ENCODE results near the gene DTNB. TPM values are rescaled to one million over a fixed set of nuclear protein-coding genes. Genes with fewer than 3 reads are reported as not detected.
A peak's percentile ranks its signal among the peaks of the same experiment; 100 is the strongest.

DTNB gene
- total and polyA plus RNA-seq, 9 donors, result 8.0 to 24.9 (median 17.5) TPM

- Histone ChIP-seq H3K27me3 (no peaks in the 10 kb centered on the region), H3K36me3 (no peaks in the 10 kb centered on the region), H3K9me3 (no peaks in the 10 kb centered on the region), H3K4me1 (ENCODE audit: insufficient read depth) (peaks cover 6% of the 10 kb centered on the region), H3K27ac (peak within 1 kb of the TSS; percentile 77 to 81), H3K4me3 (peak within 1 kb of the TSS; percentile 73)
- no peak for TF ChIP-seq POLR2A (IDR thresholded peaks at IDR 0.05)
- no peak for TF ChIP-seq EP300 (IDR thresholded peaks at IDR 0.05)
- TF ChIP-seq, protein P1, sequence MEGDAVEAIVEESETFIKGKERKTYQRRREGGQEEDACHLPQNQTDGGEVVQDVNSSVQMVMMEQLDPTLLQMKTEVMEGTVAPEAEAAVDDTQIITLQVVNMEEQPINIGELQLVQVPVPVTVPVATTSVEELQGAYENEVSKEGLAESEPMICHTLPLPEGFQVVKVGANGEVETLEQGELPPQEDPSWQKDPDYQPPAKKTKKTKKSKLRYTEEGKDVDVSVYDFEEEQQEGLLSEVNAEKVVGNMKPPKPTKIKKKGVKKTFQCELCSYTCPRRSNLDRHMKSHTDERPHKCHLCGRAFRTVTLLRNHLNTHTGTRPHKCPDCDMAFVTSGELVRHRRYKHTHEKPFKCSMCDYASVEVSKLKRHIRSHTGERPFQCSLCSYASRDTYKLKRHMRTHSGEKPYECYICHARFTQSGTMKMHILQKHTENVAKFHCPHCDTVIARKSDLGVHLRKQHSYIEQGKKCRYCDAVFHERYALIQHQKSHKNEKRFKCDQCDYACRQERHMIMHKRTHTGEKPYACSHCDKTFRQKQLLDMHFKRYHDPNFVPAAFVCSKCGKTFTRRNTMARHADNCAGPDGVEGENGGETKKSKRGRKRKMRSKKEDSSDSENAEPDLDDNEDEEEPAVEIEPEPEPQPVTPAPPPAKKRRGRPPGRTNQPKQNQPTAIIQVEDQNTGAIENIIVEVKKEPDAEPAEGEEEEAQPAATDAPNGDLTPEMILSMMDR (IDR thresholded peaks at IDR 0.05), result no peak
- DNase-seq, result peak; percentile 72 to 86 (median 79)
- 0 to 1% (median 1%) methylated on average over 26 to 100 of the region's 100 CpGs for WGBS, 3 donors
- intact Hi-C loops (cut with DNase I), result loop anchor here in 1 of 4 donors (10.0 kb wide), 2 partner anchors 57 to 183 kb away; no protein-coding TSS in a partner anchor
Observed at GRCh38 chr2:25341753-25342371, 331.5 kb downstream of the DTNB start, which contains the start of gene DNMT3A. TSS of gene DNMT3A (minus strand) at chr2:25341925. CDS start at chr2:25313984, 27,941 bp downstream.

GRCh38 chr2:25341011-25341727 is 332.2 kb downstream of the DTNB start:
- Histone ChIP-seq H3K27ac (peak overlapping the region; percentile 75 to 81), H3K36me3 (no peaks in the 10 kb centered on the region), H3K9me3 (no peaks in the 10 kb centered on the region), H3K4me3 (peak overlapping the region; percentile 73), H3K4me1 (ENCODE audit: insufficient read depth) (peaks cover 11% of the 10 kb centered on the region), H3K27me3 (no peaks in the 10 kb centered on the region)
- WGBS, 3 donors, result 0 to 1% (median 0%) methylated on average over 18 to 102 of the region's 104 CpGs
- TF ChIP-seq POLR2A (IDR thresholded peaks at IDR 0.05) (no peak), EP300 (IDR thresholded peaks at IDR 0.05) (no peak)
- TF ChIP-seq, protein P1 (IDR thresholded peaks at IDR 0.05), result no peak
- peak; percentile 49 to 77 (median 73) for DNase-seq
- intact Hi-C loops (cut with DNase I), result loop anchor here in 1 of 4 donors (10.0 kb wide), 2 partner anchors 56 to 184 kb away; no protein-coding TSS in a partner anchor

- peaks cover 12% of the 10 kb centered on the region for H3K4me1 ChIP-seq (ENCODE audit: insufficient read depth)
- DNase-seq, result peak; percentile 62 to 79 (median 75)
Observed at GRCh38 chr2:25340181-25340921, 333.0 kb downstream of the DTNB start.

More at GRCh38 chr2:25340181-25340921, 333.0 kb downstream of the DTNB start:
- Histone ChIP-seq H3K9me3 (no peaks in the 10 kb centered on the region), H3K36me3 (no peaks in the 10 kb centered on the region), H3K27ac (peak overlapping the region; percentile 74 to 81), H3K27me3 (no peaks in the 10 kb centered on the region), H3K4me3 (peak overlapping the region; percentile 73)
- WGBS, 3 donors, result 3 to 7% (median 3%) methylated on average over 48 to 73 of the region's 73 CpGs
- intact Hi-C loops (cut with DNase I), result loop anchor here in 1 of 4 donors (10.0 kb wide), 2 partner anchors 56 to 184 kb away; no protein-coding TSS in a partner anchor
- TF ChIP-seq POLR2A (IDR thresholded peaks at IDR 0.05) (no peak), EP300 (IDR thresholded peaks at IDR 0.05) (no peak)
- TF ChIP-seq, protein P1 (IDR thresholded peaks at IDR 0.05), result no peak

Data from ovary (tissue), 9 donors.